Heart left ventricle (tissue), 13 donors: ENCODE results near the gene SLC41A1.

Source experiments
- POLR2A ChIP-seq, 2 donors: fragments of 450-650 bp; IDR thresholded peaks; one replicate each; pipeline ENCODE4 v1.6.1; 2017; ENCODE audit warnings: antibody characterized with exemption in 2 of 2, mild to moderate bottlenecking in 2 of 2, moderate library complexity in 2 of 2
- TF ChIP-seq, protein P1 (sequence below), 12 donors: fragments of 200-600 bp; sonication (generic) in 4 of 12; IDR thresholded peaks; one replicate each; pipeline versions ENCODE4 v1.5.0 to v1.8.0; 2018 to 2022; ENCODE audit warnings: antibody characterized with exemption in 12 of 12, mild to moderate bottlenecking in 5 of 12
- donor health status: ischemic (EF 13 %, LVEDD 7.1; RV severe dilation, severe dysfunction).
- donor health status: DM: no; HTN: yes; CAD: no.
- donor health status: DM: no; HTN: no; CAD: no.
- donor health status: ischemic (EF 25% LVEDD 6.9; RV normal size, moderate dysfunction).
- donor health status: ischemic (EF 25% LVEDD 5.7; RV mildly dilated, moderate dysfunction).
- donor health status: ischemic (EF 35%, LVEDD 5.7; RV mildly dilated, moderate dysfunction).
- donor health status: nonischemic (EF 11% LVEDD 7.7; RV severe dilation, severe dysfunction).
- donor health status: DM: yes; HTN: yes; CAD: no.
- donor health status: PGD.
- donor health status: ischemic (EF 29% LVEDD 5.4; RV normal size, mild dysfunction).
- donor health status: nonischemic (EF 23%, LVEDD 6.1; RV moderate dilation, normal function).

DNA sequence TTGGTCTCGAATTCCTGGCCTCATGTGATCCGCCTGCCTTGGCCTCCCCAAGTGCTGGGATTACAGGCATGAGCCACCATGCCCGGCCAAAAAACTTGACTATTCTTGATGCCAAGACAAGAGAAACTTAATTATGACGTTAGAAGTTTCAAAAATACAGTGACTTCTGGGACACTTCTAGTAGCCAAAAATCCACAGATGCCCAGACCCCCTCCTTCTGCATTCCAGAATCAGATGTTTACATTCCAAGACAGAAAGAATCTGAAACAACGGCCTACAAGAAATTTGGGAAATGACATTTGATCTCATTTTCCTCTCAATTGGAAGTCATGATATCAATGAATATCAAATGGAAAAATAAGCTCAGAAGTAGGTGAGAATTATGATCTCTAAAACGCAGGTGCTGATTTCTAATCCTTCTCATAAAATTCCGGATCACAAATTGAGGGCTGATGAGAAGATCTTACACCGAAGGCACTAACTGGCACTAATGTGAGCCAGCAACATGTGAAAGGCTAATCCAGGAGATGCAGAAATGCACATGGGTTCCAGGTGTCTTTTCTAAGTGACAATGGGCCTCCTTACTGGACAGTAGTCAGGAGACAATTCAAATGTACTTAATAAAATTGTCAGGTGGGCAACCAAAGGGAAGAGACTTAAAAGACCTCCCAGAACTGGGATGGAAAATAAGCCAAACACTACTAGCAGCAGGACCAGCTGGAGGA, 43.2 kb downstream of the SLC41A1 start:
- TF ChIP-seq, protein P1, sequence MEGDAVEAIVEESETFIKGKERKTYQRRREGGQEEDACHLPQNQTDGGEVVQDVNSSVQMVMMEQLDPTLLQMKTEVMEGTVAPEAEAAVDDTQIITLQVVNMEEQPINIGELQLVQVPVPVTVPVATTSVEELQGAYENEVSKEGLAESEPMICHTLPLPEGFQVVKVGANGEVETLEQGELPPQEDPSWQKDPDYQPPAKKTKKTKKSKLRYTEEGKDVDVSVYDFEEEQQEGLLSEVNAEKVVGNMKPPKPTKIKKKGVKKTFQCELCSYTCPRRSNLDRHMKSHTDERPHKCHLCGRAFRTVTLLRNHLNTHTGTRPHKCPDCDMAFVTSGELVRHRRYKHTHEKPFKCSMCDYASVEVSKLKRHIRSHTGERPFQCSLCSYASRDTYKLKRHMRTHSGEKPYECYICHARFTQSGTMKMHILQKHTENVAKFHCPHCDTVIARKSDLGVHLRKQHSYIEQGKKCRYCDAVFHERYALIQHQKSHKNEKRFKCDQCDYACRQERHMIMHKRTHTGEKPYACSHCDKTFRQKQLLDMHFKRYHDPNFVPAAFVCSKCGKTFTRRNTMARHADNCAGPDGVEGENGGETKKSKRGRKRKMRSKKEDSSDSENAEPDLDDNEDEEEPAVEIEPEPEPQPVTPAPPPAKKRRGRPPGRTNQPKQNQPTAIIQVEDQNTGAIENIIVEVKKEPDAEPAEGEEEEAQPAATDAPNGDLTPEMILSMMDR (IDR thresholded peaks at IDR 0.05) = no peak
- TF ChIP-seq POLR2A (IDR thresholded peaks at IDR 0.05) = no peak
